HG03045 (cell line): Measurements from ENCODE around the gene POLR3F.
"Not testable (repeated sequence)": the region's sequence is repeated elsewhere in the genome, so short reads cannot be mapped to it uniquely, and the experiment has no call there.

Source experiments
- ATAC-seq: cut with Tn5 transposase; IDR thresholded peaks from one replicate; pipeline ENCODE4 v1.9.1; 2021; ENCODE audit warnings: mild to moderate bottlenecking, moderate library complexity; ENCODE audit not compliant: unreplicated experiment

Gene POLR3F, protein sequence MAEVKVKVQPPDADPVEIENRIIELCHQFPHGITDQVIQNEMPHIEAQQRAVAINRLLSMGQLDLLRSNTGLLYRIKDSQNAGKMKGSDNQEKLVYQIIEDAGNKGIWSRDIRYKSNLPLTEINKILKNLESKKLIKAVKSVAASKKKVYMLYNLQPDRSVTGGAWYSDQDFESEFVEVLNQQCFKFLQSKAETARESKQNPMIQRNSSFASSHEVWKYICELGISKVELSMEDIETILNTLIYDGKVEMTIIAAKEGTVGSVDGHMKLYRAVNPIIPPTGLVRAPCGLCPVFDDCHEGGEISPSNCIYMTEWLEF

DNA sequence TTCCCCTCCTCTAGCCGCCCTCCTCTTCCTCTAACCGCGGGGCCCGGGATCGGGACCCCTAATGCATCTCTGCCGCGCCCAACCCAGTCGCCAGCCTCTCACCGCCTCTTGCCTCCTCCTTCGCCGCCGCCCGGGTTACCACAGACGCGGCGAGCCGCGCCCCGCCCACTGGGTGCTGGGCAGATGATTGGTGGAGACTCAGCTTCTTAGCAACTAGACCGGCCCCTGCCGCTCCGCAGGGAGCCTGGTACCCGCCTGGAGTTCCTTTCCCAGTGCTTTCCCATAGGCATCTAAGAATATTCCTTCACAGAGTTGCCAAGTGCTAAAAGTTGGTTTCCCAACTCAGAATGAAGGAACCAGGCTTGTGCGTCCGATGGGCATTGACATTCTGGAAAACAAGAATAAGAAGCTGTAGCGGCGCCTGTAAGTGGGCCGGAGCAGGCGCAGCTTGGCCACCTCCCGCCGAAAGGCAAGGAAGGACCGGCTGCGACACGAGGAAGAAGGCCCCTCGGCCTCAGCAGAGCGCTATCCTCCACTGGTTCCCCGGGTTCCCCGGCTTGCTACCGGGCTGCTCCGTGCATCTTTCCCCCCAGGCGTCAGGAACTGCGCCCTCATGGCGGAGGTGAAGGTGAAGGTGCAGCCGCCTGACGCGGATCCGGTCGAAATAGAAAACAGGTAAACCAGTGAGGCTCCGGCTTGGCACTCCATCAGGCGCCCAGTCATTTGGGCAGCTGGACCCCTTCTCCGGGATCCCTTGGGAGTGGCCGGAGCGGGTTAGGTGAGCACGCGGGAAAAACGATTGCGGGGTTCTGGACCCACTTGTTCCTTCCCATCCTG lies at the start of gene POLR3F, which contains the start of gene DZANK1:
Gene POLR3F (plus strand): TSS at position 497 of the 837 bp plus-strand sequence. CDS start 117 bp downstream, at position 614.
Gene DZANK1 (minus strand): TSS at position 137 of the 837 bp plus-strand sequence. CDS start 1,672 bp downstream, outside the sequence.
- peak; percentile 99 for ATAC-seq

DNA sequence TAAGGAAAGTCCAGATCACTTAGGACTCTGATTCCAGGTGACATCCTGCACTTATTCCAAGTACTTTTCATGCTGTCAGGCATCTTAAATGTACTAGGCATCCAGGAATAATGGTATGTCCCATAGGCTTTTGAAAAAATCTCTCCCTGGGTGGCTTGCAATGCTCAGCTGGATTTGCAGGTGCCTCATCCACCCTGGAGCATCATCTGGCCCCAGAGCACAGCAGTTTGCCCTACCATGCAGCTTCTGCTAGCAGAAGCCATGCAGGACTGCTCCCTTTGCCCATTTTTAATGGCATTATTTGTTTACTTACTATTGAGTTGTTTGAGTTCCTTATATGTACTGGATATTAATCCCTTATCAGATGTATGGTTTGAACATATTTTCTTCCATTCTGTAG lies 45.6 kb upstream of the POLR3F start:
- no peak for ATAC-seq

DNA sequence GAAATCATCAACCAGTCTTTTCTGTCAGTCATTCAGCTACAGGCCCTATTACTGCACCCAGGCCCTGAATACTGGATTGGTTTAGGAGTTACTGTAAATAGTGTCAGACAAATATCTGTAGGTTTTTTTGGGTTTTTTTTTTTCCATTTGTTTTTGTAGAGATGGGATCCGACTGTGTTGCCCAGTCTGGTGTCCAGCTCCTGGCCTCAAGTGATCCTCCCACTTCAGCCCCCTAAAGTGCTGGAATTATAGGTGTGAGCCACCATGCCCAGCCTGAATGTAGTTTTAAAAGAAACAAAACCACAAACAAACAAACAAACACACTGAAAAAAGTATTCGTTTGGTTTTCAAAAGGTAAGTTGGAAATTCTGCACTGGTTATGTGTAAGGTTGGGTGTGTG lies 40.0 kb upstream of the POLR3F start:
- no peak for ATAC-seq

DNA sequence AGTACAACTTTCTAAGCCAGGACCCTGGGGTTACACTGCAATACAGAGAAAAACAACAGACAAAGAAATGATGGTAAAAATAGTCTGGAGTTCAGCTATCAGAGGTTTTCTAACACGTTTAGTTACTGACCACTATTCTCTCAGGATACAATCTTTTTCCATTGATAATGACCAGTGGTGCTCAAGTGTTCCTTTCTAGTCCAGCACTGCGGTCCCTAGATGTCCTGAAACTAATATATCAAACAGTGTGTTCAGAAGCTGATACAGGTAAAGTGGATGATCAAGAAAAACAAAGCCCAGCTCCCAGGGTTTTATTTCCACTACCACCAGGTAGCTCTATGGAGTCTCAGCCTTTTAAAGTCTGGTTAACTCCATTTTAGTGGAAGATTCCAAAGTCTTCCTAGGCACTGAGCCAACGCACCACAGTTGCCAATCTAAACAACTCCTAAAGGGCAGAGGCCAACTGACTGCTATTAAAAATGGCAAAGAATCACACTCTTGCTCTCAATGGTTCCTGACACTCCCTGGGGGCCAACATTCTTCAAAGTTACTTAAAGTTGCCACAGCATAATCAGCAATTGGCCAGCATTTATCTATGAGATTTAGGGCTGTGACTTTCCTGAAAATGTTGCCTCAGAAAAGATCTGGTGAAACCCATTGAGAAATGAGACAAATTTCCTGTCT lies 38.6 kb upstream of the POLR3F start:
- no peak for ATAC-seq

DNA sequence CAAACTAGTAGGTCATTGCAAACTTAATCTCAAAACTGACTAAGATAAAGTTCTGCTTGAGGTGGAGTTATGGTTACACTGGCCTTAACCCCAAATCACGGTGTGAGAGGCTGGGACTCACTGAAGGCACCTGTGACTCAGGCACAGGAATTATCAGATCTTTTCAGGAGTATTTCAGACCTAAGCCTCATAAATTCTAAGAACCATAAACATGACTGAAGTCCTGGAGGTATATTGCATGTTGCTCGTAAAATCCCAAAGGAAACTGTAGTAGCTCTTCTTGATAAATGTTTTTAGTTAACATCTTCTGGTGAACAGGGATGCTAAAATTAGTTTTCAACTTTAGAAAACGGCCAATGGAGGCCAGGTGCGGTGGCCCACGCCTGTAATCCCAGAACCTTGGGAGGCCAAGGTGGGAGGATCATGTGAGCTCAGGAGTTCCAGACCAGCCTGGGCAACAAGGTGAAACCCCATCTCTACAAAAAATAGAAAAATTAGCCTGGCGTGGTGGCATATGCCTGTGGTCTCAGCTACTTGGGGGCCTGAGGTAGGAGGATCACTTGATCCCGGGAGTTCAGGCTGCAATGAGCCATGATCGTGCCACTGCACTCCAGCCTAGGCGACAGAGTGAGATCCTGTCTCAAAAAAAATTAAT lies 36.9 kb upstream of the POLR3F start:
- ATAC-seq, result no peak

DNA sequence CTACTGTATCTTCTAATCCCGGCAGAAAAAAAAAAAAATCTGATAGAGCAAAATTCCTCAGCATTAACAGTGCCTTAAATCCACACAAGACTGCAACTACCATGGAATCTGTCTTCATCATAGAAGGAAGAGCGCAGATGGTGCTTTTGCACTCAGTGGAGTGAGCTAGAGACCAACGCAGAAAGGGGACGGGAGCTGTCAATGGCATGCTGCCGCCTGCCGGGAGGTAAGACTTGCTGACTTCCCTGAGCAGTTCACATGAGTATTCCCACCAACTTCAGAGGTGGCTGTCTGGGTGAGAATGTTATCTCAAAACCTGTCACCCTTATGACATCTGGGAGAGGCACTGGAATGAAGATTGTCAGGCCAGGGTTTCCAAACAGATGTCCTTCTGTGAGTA lies 36.0 kb upstream of the POLR3F start:
- ATAC-seq, result no peak

DNA sequence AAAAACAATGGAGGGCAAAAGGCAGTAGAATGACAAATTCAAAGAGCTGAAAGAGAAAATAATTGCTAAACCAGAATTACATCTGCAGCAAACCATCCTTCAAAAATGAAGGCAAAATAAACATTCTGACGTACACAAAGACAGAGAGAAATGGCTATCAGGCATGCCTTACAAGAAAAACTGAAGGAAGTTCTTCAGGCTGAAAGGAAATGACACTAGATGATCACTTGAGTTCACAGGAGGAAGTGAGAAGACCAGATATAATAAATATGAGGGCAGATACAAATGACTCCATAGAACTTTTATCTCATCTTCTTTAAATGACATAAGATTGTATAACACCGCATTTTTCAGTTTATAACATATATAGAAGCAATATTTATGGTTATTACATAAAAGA lies 30.3 kb upstream of the POLR3F start:
- no peak for ATAC-seq

DNA sequence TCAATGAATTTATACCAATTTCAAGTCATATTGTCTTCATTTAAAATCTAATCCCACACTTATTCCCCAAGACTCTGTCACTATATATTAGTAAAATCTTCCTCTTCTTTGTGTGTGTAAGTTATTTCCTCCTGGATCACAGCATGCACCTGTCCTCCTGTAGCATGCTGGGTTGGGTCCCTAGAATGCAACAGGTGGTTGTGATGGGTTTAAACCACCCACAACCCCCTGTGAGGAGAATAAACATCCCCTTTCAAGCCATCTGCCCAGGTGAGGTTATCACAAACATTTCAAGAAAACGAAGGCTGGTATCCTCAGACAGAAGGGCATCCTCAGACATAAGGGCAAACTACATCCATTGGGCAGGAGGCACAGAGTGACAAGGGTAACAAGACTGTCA lies 26.8 kb upstream of the POLR3F start:
- no peak for ATAC-seq

DNA sequence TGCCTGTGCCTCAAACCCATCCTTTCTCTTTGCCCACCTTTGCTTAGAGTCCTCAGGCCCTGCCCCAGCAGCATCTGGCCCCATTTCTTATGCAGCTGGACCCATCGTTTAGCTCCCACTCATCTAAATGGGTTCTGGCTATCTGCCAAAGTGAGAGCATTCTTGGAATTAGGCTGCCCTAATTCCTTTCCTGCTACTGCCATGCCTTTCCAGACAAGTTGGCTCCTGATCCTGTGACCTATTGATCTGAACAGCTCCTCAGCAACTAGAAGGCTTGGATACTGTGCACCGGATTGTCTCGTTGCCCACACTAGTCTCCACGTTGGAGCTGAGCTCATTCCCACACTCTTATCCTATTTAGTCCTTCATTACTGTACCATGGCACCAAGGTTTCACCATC lies 23.3 kb upstream of the POLR3F start:
- no peak for ATAC-seq

DNA sequence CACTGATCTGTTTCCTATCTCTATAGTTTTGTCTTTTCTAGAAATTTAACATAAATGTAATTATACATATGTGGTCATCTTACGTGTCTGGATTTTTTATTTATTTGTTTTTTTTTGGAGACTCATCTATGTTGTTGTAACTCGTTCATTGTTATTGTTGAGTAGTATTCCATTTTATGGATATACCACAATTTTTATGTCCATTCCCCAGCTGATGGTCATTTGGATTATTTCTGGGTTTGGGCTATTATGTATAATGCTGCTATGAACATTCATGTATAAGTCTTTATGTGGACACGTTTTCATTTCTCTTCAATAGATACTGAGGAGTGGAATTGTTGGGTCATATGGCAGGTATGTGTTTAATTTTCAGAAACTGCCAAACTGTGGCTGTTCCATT lies 10.6 kb upstream of the POLR3F start:
- no peak for ATAC-seq

DNA sequence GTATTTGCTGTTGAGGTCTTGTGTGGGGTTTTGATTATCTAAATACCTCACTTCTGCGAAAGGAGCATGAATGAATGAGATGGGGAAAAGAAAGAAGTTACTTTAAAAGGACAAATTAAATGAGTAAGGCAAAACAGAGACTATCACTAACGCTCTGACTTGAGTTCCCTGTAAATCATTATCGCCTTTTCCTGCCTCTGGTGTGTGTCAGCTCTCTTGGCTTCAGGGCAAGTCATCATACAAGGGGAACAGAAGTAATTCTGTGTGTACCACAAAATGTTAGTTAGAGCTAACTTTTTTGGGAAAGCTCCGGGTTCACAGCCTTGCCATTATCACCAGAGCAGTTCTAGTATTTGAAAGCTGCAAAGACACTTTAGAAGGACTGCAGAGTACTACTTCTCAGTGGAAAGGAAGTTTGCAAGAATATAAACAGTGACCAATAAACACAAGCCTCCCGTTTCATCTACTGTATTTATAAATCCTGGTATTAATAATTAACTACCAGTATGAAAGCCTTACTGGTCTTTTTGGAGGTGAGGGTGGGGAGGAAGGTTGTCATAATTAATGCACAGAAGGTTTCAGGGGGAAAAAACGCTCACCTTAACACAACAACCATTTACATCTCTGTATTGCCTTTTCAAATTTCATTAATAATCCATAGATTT lies 1.5 kb upstream of the POLR3F start:
- ATAC-seq, result no peak

DNA sequence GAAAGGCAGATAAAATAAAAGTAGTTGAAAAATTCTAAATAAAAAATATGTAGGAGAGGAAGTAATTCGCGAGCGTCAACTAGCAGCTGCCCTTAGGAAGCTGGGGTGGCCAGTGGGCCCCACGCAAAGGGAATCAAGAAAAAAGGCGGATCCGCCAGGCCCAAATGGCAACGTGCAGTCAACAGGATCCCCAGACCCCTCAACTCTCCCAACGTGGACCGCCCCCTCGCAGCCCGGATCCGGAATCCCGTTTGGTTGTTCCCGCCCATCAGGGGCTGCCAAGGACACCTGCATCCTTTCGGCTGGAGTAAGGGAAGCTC lies 656 bp upstream of the POLR3F start:
- ATAC-seq, result peak; percentile 27

DNA sequence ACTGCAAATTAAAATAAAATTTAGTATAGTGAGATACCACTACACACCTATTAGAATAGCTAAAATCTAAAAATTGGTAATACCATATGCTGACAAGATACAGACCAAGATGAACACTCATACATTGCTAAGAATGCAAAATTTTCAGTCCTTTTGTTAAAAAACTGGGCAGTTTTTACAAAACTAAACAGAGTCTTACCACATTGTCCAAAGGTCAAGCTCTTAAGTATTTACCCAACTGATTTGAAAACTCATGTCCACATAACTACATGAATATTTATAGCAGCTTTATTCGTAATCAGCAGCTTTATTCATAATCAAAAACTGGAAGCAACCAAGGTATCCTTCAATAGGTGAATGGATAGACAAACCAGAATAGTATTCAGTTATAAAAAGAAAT lies 10.0 kb downstream of the POLR3F start:
- no peak for ATAC-seq

DNA sequence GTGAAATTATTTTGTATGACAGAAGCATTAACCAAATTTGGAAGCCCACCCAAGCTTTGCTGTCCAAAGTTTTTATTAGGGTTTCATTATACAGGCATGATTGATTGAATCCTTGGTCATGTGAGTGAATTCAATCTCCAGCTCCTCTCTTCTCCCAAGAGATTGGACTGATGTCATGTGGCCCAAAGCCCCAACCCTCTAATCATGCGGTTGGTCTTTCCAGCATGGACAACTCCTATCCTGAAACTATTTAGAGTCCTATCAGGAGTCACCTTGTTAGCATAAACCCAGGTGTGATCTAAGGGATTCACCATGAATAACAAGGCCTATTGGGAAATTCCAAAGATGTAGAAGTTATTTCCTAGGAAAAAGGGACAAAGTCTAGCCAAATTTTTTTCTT lies 10.6 kb downstream of the POLR3F start:
- no peak for ATAC-seq

DNA sequence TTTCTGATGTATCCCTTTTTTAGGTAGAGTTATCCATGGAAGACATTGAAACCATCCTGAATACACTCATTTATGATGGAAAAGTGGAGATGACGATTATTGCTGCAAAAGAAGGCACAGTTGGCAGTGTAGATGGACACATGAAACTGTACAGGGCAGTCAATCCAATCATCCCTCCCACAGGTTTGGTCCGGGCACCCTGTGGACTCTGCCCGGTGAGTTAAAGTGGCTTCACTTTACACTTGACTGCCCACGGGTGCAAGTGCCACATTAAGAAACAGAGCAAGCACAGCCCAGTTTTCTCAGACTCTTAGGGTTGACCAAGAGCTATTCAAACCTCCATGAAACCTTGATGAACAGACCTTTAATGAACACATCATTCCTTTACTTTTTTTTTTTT lies 14.4 kb downstream of the POLR3F start:
- no peak for ATAC-seq

DNA sequence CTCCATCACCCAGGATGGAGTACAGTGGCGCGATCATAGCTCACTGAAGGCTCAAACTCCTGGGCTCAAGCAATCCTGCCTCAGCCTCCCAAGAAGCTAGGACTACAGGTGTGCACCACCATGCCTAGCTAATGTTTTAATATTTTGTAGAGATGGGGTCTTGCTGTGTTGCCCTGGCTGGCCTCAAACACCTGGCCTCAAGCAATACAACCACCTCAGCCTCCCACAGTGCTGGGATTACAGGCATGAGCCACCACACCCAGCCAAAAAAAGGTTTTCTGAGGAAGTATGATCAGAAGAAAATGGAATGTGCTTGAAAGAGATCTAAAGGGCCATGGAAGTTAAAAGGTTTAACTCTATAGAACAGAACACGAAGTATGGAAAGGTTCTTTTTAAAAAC lies 21.1 kb downstream of the POLR3F start:
- ATAC-seq, result no peak

DNA sequence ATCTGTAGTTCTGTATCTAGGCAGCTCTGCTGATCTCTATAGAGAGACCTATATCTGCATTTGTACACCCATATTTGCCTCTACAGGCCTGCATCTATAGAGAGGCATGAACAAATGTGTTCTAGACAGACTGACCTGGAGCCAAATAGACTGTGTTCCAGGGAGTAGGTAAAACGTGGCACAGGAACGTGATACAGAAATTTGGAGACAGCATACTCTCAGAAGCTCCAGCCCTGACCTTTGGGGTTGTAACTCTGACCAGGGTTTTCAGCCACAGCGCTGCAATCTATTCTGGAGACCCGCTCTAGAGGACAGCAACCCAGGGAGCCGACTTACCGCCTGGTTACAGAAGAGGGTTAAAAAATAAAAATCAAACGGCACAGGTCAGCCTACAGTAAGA lies 28.9 kb downstream of the POLR3F start:
- ATAC-seq, result no peak

DNA sequence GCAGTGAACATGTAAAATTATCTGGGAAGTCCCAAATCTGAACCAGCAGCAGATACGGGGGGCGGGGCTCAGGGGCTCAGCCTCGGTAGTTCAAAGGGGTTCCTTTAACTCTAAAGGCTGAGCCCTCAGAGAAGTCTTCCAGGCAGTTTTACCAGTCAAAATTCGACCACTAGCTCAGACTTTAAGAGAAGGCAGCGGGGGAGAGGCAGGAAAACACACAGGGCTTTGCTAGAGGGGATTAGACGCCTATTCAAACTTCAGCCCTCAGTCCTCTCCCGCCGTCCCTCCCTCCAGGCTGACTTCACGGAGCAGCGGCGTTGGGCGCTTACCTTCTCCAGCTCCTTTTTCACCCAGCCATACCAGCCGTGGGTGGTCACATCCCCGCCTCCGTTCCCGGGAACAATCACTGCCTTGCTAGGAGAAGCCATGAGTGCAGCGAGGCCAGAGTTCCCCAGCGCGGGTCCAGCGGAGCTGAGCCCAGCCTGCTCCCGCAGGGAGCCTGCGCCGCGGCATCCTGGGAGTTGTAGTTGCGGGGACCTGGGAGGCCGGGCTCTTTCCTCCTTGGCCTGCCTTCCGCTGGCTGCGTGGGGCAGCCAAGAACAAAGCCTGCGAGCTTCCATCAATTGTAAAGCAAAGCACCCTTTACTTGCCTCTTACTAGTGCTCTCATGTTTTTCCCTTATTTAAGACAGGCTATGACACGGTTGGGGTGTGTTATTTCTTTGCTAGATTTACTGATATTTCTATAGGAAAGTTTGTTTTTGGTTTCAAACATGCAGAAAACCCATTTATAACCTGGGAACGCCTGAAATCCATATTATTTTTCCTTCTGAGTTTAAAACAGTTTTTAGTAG lies 29.8 kb downstream of the POLR3F start, which contains the start of gene RBBP9:
Gene RBBP9 (minus strand): TSS at position 486 of the 853 bp plus-strand sequence. CDS start 58 bp downstream, at position 428.
- ATAC-seq, result peak; percentile 100

DNA sequence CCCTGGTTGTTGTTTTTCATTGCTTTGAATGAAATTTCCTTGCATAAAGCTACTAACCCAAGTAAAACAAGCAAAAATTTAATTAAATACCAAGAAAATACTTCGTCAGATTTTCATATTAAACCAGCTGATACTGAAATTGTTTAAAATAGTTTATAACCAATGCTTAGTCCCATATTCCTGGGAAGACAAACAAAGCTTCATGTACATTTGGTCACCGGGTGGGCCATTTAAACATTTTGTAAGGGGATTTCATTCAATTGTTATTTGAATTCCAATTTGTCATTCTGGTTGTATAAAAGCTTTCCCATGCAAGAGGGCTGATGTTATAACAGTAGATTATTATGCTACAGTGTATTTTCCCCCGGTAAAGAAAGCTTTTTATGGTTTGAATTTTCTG lies 30.4 kb downstream of the POLR3F start:
- ATAC-seq, result no peak

DNA sequence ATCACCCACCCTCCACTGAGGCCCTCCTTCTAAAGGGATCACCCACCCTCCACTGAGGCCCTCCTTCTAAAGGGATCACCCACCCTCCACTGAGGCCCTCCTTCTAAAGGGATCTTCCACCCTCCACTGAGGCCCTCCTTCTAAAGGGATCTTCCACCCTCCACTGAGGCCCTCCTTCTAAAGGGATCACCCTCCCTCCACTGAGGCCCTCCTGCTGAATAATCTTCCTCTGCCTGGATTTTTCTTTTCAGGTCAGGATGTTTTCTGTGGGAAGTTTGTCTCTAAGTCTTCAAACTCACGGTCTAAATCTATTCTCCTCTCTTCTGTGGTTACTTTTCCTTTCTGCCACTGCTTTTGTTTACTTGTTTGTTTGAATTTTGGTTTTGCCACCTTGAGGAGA lies 34.5 kb downstream of the POLR3F start:
- ATAC-seq, result not testable (repeated sequence)
